Activated T-helper 9 cell treated with anti-CD3 and anti-CD28 coated beads, Interleukin-2, amount 50 U/mL, for 16 hours (primary cell): ENCODE results near the gene BATF3.
A peak's percentile ranks its signal among the peaks of the same experiment; 100 is the strongest.
"Not testable (repeated sequence)": the region's sequence is repeated elsewhere in the genome, so short reads cannot be mapped to it uniquely, and the experiment has no call there.

Experiments used
- DNase-seq: peaks from one replicate; pipeline ENCODE4 v3.0.0-alpha.2; 2020; ENCODE audit warnings: low read depth

Gene BATF3

DNA sequence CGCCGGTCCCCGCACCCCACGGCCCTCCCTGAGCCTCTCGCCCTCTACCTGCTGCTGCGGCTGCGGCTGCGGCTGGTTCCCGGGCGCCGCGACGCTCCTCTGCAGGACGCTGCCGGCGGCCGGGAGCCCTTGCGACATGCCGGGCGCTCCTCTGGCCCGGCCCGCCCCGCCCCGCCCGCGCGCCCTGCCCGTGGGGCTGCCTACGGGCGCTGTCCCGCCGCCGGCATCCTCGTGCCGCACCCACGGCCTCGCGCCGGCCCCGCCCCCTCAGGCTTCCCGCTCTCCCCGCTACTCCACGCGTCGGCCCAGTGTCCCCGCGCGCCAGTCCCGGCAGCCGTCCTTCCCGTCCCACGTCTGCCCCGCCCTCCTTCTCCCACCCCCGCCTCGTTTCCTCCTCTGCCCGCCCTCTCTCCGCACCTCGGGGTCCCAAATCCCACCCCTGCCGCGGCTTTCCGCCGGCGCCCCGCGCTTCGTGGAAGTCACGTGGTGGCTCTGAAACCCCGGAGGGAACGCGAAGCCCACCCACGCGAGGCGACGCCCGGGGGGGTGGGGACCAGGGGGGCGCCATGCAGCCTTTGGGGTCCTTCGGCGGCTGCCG, at the start of gene BATF3:
Gene BATF3 (minus strand): TSS at position 216 of the 598 bp plus-strand sequence. CDS start 78 bp downstream, at position 138.
- peak; percentile 55 for DNase-seq

DNA sequence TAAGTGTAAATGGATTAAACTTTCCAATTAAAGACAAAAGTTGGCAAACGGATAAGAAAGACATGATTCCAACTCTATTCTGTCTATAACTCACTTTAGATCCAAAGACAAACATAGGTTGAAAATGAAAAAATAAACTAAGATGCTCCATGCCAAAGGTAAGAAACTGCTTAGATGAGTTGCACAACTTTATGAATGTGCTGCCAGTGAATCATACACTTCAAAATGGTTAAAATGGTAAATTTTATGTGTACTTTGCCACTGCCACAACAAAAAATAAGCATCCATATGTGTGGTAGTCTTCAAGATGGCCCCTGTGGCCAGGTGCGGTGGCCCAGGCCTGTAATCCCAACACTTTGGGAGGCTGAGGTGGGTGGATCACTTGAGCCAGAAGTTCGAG, 46.9 kb upstream of the BATF3 start:
- no peak for DNase-seq

DNA sequence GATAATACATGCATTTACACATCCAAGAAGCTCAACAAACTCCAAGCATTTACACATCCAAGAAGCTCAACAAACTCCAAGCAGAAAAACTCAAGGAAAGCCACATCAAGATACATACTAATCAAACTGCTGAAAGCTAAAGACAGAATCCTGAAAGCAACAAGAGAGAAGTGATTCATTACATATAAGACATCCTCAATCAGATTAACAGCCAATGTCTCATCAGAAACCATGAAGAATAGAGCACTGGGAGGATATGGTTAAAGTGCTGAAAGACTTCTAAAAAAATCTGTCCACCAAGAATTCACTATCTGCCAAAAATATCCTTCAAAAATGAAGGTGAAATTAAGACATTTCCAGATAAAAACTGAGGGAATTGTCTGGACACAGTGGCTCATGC, 45.7 kb upstream of the BATF3 start:
- no peak for DNase-seq

DNA sequence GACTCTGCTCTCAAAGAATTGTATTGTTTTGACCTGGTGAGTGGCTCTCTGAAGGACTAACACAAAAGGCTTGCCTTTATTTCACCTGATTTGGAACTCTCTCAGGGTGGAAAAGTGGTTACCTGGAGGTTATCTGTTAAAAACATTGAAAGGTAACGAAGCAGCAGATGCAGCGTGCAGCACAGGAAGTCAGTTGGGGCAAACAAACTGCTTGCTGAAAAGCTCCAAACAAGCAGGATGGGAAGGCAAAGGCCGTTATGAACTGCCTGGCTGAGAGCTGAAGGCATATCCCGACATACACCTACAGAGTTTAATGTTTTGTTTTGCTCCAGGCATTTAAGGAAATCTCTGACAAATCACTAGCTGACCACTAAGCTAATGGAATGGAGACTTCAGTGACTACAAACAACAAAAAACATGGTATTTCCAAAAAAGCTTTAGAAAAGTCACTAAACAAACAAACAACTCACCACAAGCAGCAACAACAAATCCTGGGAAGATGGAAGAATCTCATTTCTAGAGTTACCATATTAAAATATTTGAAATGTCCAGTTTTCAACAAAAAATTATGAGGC, 44.3 kb upstream of the BATF3 start:
- no peak for DNase-seq

DNA sequence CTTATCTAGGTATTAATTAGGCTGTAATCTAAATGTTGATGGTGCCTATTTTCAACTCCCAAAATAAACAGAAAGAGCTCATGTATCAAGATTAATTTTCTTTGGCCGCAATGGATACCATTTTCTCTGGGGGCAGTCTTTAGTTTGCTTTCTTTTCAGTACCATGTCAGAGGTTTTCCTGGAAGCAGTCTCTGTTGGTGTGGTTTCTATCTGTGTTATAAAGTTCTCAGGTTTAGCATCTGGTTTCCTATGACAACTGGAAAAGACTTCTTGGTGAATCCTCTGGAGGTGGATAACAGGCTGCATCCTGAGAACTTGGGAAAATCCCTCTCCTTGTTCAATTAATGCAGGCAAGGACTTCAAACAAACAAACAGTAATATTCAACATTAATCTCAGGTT, 38.7 kb upstream of the BATF3 start:
- no peak for DNase-seq

DNA sequence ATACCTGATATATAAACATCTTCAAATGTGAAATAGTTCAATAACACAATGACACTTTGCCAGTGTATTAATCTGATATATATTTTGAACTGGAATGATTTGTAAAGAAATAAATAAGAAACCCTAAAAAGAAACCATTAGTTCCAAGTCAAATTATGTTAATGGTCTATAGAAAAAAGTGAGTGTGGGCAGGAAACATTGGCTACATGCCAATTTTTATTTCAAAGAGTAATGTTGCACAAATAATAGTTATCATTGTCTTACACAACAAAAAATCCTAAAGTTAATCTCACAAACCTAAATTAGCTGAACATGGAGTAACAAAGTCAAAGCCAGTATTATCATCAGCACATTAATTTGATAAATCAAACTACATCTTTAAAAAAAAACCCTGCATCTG, 37.9 kb upstream of the BATF3 start:
- DNase-seq: no peak

GRCh38 chr1:212733109-212733508, 33.5 kb upstream of the BATF3 start:
- DNase-seq: no peak

DNA sequence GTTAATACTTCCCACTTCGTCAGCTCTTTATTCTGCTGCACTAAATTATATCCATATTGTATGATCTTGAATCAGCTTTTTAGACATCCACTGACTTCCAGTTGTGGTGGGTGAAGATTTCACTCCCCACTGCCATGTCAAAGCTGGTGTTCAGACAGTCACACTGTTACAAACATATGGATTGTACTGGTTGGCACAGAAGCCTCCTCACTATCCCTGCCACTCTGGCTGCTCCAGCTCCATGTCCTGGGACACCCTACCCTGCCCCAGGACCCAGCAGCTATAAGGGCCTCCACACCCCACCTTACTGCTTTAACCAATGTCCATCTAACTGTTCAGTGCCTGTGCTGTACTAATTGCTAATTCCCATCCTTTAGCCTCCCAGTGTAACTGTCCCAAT, 32.0 kb upstream of the BATF3 start:
- no peak for DNase-seq

GRCh38 chr1:212728606-212729005, 29.0 kb upstream of the BATF3 start:
- no peak for DNase-seq

DNA sequence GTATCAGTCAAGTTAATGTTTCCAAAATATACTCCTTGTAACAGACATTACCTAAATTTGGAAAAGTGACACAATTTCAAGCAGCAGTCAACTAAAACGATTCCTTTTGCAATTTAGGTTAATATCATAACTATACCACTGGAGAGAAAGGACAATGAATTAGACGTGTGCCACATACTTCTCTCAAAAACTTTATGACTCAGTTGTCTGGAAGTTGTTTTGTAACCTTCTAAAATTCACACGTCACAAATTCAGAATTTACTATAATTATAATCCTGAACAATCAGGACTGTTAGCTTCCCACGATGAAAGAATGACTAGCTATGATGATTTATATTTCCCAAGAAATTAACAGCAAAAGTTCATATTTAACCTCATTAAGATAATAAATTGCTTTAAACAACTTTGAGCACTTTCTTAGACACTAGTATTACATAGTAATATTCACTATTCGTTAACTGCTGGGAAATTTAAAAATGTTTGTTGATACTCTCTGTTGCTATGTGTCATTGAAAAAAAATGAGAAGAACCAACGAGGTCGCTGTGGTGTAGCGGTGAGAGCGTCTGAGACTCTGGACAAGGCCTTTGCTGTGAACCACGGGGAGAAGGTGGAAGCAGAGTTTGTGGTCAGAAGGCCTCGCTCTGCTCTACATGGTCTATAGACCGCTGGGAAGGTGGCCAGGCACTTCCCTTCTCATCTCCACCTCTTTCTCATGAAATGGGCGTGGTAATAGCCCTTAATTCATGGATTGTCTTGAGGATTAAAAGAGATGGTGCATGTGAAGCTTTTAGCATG, 27.9 kb upstream of the BATF3 start:
- no peak for DNase-seq

- DNase-seq: not testable (repeated sequence)
Measured at GRCh38 chr1:212724679-212725078, 25.0 kb upstream of the BATF3 start.

DNA sequence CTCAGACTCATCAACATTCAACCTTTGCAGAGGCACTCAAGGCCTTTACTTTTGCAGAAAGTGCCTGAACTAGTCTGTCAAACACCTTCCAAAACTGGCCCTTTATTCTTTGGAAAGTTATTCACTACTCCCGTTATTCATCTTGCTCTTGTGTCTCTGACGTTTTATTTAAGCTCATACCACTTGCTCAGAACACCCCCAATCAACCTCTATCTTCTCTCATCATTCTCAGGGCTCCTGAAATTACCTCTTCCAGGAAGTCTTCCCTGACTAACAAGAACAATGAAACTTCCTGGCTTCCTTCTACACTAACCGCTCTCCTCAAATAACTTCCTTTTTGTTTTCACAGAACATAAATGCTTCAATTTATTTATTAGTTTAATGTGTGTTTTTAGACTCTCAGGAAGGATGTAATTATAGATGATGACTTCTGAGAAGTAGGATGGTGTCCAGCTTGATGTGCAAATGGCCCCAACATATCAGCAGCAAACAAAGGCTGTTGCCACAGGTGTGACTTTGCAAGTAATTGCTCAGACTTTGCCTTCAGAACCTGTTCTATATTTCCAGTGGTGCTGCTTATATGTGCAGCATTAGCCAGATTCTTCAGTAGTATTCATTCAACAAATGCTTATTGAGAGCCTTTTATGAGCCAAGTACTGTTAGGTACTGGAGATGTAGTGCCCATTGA, 22.8 kb upstream of the BATF3 start:
- no peak for DNase-seq

DNA sequence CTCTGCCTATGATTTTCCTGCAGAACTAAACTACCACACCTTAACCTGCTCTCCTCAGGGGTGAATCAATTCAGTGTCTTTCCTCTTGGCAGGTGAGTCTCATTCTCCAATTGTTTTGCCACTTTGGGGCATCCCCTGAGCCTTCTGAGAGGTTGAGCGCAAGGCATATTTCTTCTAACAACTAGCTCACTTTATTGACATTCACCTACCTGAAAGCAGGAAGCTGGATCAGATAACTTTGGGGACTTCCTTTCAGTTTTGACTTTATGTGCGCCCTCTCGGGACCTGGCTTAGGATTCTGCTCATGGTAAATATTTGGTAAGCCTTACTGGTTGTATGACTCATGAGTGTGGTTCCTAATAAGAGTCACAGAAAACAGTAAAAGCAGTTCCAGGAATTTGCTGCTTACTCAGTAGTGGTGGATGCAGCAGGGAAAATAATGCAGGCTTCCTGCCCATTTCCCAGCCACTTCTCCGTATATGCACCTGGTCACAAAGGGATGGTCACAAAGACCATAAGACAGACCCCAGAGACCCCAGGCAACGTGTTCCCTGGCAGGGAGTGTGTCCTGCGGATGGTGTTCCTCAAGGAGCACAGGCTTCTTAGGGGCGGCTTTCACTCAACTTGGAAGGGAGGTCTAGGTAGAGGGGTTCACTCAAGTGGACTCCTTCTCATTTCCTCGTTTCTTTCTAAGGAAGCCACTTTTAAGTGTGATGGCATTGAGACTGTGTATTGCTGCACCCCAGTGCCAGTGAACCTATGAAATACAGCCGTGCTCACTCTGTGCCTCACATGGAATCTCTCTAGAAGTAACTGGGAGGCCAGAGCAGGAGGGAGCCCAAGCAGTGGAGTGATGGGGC, 22.0 kb upstream of the BATF3 start:
- DNase-seq: peak; percentile 15

DNA sequence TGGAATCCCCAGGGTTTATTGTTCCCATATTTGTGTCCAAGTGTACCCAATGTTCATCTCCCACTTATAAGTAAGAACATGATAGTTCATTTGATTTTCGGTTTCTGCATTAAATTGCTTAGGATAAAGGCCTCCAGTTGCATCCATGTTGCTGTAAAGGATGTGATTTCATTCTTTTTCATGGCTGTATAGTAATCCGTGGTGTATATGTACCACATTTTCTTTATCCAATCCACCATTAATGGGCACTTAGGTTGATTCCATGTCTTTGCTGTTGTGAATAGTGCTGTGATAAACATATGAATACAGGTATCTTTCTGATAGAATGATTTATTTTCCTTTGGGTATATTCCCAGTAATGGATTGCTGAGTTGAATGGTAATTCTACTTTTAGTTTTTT, 20.0 kb upstream of the BATF3 start:
- DNase-seq: no peak

GRCh38 chr1:212718499-212718898, 18.9 kb upstream of the BATF3 start:
- DNase-seq: no peak

DNA sequence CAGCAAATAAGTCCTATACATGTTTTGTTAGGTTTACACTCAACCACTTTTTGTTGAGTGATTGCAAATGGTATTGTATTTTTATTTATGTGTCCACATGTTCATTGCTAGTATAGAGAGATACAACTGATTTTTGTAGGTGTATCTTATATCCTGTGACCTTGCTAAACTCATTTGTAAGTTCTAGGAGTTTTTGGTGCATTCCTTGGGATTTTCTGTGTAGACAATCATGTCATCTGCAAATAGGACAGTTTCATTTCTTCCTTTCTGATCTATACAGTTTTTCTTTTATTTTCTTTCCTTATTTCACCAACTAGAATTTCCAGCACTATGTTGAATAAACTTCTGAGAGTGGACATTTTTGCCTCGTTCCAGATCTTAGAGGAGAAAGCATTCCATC, 16.5 kb upstream of the BATF3 start:
- DNase-seq: no peak

- DNase-seq: no peak
Measured at GRCh38 chr1:212713465-212714136, 14.0 kb upstream of the BATF3 start.

DNA sequence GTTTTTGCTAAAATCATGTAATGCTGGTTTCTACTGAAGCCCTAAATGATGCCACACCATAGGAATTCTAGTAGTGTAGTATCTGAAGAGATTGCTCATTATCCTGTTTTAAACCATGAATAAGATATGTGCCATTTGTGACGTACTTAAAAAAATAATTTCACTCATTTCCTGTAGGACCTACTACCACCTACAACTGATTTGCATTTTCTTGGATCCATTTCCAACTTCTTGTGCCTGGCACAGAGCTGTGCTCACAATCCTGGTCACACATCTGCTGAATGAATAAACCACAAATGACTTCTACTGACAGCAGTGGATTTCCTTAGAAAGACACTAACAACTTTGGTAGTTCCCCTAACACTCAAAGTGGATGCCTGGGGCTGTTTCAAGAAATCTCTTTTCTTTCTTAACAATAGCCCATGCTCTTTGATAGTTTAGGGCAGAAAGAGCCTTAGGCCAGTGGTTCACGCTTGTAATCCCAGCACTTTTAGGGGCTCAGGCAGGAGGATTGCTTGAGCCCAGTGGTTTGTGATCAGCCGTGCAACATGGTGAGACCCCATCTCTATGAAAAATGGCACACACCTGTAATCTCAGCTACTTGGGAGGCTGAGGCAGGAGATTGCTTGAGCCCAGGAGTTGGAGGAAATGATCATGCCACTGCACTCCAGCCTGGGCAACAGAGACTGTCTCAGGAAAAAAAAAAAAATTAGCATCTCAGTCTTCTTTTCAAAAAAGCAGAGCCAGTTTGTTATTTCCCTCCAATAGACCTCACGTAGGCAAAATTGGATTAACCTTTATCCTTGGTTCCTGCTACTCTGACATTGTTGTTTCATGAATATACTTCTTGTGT, 13.0 kb upstream of the BATF3 start:
- DNase-seq: no peak

- not testable (repeated sequence) for DNase-seq
Measured at GRCh38 chr1:212711974-212712373, 12.3 kb upstream of the BATF3 start.

- no peak for DNase-seq
Measured at GRCh38 chr1:212710566-212710965, 10.9 kb upstream of the BATF3 start.
